ENCODE data around the gene FOXP1.

GRCh38 chr3:71536376-71536965, 47.1 kb downstream of the FOXP1 start:
- TF ChIP-seq, protein P1, sequence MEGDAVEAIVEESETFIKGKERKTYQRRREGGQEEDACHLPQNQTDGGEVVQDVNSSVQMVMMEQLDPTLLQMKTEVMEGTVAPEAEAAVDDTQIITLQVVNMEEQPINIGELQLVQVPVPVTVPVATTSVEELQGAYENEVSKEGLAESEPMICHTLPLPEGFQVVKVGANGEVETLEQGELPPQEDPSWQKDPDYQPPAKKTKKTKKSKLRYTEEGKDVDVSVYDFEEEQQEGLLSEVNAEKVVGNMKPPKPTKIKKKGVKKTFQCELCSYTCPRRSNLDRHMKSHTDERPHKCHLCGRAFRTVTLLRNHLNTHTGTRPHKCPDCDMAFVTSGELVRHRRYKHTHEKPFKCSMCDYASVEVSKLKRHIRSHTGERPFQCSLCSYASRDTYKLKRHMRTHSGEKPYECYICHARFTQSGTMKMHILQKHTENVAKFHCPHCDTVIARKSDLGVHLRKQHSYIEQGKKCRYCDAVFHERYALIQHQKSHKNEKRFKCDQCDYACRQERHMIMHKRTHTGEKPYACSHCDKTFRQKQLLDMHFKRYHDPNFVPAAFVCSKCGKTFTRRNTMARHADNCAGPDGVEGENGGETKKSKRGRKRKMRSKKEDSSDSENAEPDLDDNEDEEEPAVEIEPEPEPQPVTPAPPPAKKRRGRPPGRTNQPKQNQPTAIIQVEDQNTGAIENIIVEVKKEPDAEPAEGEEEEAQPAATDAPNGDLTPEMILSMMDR (IDR thresholded peaks at IDR 0.05; ENCODE audit: poor library complexity, severe bottlenecking), result no peak
- no peak for TF ChIP-seq EZH2 (IDR thresholded peaks at IDR 0.05; ENCODE audit: borderline replicate concordance, insufficient read depth, low read length, poor library complexity, severe bottlenecking)
- TF ChIP-seq EP300 (conservative IDR thresholded peaks at IDR 0.05; ENCODE audit: poor library complexity, severe bottlenecking), result no peak
